ENCODE data around the gene HES6. TPM values are rescaled to one million over a fixed set of nuclear protein-coding genes. Genes with fewer than 3 reads are reported as not detected.

HES6 gene
- total and polyA plus RNA-seq, 10 of the 15 experiments (the other 5 are each of a cell fraction or from before 2014, with no cell fraction given): 0.11 to 1.7 (median 0.83) TPM

DNA sequence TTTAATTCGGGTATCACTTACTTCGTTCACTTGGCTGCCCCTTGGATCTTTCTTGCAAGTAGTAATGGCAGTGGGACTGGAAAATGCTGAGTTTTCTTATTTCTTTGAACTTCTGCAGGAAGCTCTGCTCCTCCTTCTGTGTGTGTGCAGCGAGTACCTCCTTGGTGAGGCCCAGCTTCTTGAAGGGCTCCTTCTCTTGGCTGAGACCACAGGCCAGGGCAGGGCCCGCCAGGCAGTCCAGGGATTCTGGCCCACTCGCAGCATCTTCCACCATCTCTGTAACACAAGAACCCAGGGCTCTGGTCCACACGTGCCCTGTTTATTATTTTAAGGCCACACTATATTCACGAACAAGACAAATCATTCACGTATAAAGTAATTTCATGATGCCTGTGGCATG lies 15.8 kb upstream of the HES6 start (continued):
- TF ChIP-seq TCF3 (IDR thresholded peaks at IDR 0.05; ENCODE audit: borderline replicate concordance, insufficient read depth, low read depth, low read length) (no peak), RELA (IDR thresholded peaks at IDR 0.05; ENCODE audit: borderline replicate concordance, partially characterized antibody) (no peak), JUND (IDR thresholded peaks at IDR 0.05; ENCODE audit: low read depth, low read length) (no peak), YY1 (IDR thresholded peaks at IDR 0.05; ENCODE audit: low read depth, low read length) (no peak), EED (IDR thresholded peaks at IDR 0.05; ENCODE audit: low read depth) (no peak), CHD4 (IDR thresholded peaks at IDR 0.05) (no peak), ZNF622 (IDR thresholded peaks at IDR 0.05) (no peak), ATF3 (IDR thresholded peaks at IDR 0.05; ENCODE audit: borderline replicate concordance, extremely low read depth, low read depth, low read length) (no peak), CHD2 (IDR thresholded peaks at IDR 0.05; ENCODE audit: borderline replicate concordance, low read depth, low read length) (no peak)

DNA sequence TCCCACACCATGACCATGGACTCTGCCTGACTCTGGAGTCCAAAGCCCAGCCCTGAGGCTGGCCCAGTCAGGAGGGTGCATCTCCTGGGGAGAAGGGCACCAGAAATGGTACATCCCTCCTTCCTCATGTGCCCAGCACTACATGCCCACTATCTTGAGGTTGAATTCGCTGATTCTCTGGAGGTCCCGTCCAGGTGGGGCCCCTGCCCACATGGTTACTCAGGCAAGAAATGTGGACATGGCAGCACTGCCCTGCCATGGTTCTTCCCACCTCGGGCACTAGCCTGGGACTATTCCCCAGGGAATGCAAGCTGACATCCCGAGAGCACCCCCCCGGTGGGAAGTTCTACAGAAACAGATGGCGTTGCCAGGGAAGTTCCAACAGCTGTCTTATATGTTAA lies 15.3 kb upstream of the HES6 start:
- no peak for DNase-seq (ENCODE audit: low read depth, low spot score)
- H3K9ac ChIP-seq (ENCODE audit: control insufficient read depth, insufficient read depth, low read length): no peak overlapping the region
- peaks cover 4 to 18% of the 10 kb centered on the region in 2 experiments; a peak in 3 of 4 replicates for H3K36me3 ChIP-seq (ENCODE audit: control insufficient read depth in 2 of 2, insufficient read depth in 2 of 2, low read length in 1 of 2)
- no peak overlapping the region for H3K27ac ChIP-seq (ENCODE audit: control insufficient read depth, insufficient read depth)
- ChIA-PET SMC1A (ENCODE audit: uncharacterized antibody, unreplicated experiment) (no interaction called here), POLR2A (no interaction called here), CTCF (interaction anchor here (0.9 to 2.4 kb wide), 5 partner anchors 10 to 286 kb away, joined by 3 to 7 read pairs (median 3); no protein-coding TSS in a partner anchor), RAD21 (ENCODE audit: unreplicated experiment) (no interaction called here)
- intact Hi-C loops (cut with micrococcal nuclease; ENCODE audit: unreplicated experiment): no loop called here
- in situ Hi-C loops (cut with MboI): no loop called here
- H3K27me3 ChIP-seq (replicated peaks in 1 of 2; ENCODE audit: control insufficient read depth in 2 of 2, insufficient read depth in 2 of 2, low read length in 1 of 2): no peaks in the 10 kb centered on the region
- TF ChIP-seq ZNF217 (IDR thresholded peaks at IDR 0.05): no peak
- no peak for TF ChIP-seq FOXK2 (IDR thresholded peaks at IDR 0.05)
- no peak for TF ChIP-seq WRNIP1 (IDR thresholded peaks at IDR 0.05; ENCODE audit: borderline replicate concordance, low read depth, low read length)
- no peak for TF ChIP-seq CBFB (IDR thresholded peaks at IDR 0.05; ENCODE audit: low read depth)
- no peak for TF ChIP-seq MTA3 (IDR thresholded peaks at IDR 0.05; ENCODE audit: borderline replicate concordance, low read length)
- TF ChIP-seq CUX1 (IDR thresholded peaks at IDR 0.05; ENCODE audit: insufficient replicate concordance, low read depth, low read length): no peak
- no peak for TF ChIP-seq CBX3 (IDR thresholded peaks at IDR 0.05; ENCODE audit: borderline replicate concordance, low read depth)
- TF ChIP-seq CEBPB (IDR thresholded peaks at IDR 0.05; ENCODE audit: borderline replicate concordance in 1 of 2, low read depth in 2 of 2, low read length in 2 of 2): no peak
- ATAC-seq: no peak
- no TSS peak for BruUV-seq (replicated peaks)
- H4K20me1 ChIP-seq (ENCODE audit: control insufficient read depth, insufficient read depth): no peaks in the 10 kb centered on the region
- H3K9me3 ChIP-seq (replicated peaks; ENCODE audit: control insufficient read depth, insufficient read depth, low read length): no peaks in the 10 kb centered on the region
- FAIRE-seq: no peak
- H3K4me3 ChIP-seq: no peak overlapping the region
- no peak overlapping the region for H2AFZ ChIP-seq (ENCODE audit: control insufficient read depth, low read depth, low read length)
- no peaks in the 10 kb centered on the region for H3K4me1 ChIP-seq (ENCODE audit: control insufficient read depth, insufficient read depth, low read length)
- WGBS (ENCODE audit: insufficient coverage, insufficient replicate concordance, low lambda C conversion rate, missing lambda C conversion rate): 92% methylated on average over 6 of the region's 6 CpGs
- H3K4me2 ChIP-seq (ENCODE audit: control insufficient read depth, insufficient read depth): no peak overlapping the region
- no peaks in the 10 kb centered on the region for H3K79me2 ChIP-seq (ENCODE audit: control insufficient read depth, insufficient read depth, low read length)

Data from GM12878 (cell line).